ENCODE measurements around the gene CHCHD6.

- TF ChIP-seq CTCF (IDR thresholded peaks at IDR 0.05; ENCODE audit: insufficient read depth, low read length, poor library complexity, severe bottlenecking) (no peak), EZH2phosphoT487 (conservative IDR thresholded peaks at IDR 0.05; ENCODE audit: low read length) (no peak)
Measured at GRCh38 chr3:126928921-126929474, 225.0 kb downstream of the CHCHD6 start.
